ENCODE results near the gene ADAM15.

The ADAM15 gene

GRCh38 chr1:155050560-155051341, at the start of gene ADAM15 (continued):
- TF ChIP-seq ZBTB21 (tag by site-specific recombination; IDR thresholded peaks at IDR 0.05) (peak; percentile 9; the same call in 1 of the 2 replicates), ZBTB1 (tag by site-specific recombination; IDR thresholded peaks at IDR 0.05) (0 out of 2 replicates have a peak, but pooled peaks have one; percentile 5), AEBP2 (tag by site-specific recombination; IDR thresholded peaks at IDR 0.05; ENCODE audit: borderline replicate concordance) (no peak), ZBTB10 (tag by site-specific recombination; IDR thresholded peaks at IDR 0.05) (peak; percentile 82; the same call in 1 of the 2 replicates), ZNF664 (tag by site-specific recombination; IDR thresholded peaks at IDR 0.05) (no peak), ZNF623 (tag by site-specific recombination; IDR thresholded peaks at IDR 0.05) (no peak), ZNF24 (tag by site-specific recombination; IDR thresholded peaks at IDR 0.05) (peak; percentile 42; the same call in 1 of the 2 replicates), ZNF18 (tag by site-specific recombination; IDR thresholded peaks at IDR 0.05) (no peak), ZNF514 (tag by site-specific recombination; IDR thresholded peaks at IDR 0.05) (no peak)

- TF ChIP-seq ZNF335 (tag by site-specific recombination; conservative IDR thresholded peaks at IDR 0.05) = peak; percentile 28; the same call in 1 of the 2 replicates
- TF ChIP-seq ZNF157 (tag by site-specific recombination; IDR thresholded peaks at IDR 0.05) = no peak
- TF ChIP-seq ZNF311 (tag by site-specific recombination; IDR thresholded peaks at IDR 0.05; ENCODE audit: borderline replicate concordance) = no peak
- peak; percentile 4; the same call in 1 of the 2 replicates for TF ChIP-seq SCRT1 (tag by site-specific recombination; IDR thresholded peaks at IDR 0.05; ENCODE audit: borderline replicate concordance)
- peak; percentile 51 for TF ChIP-seq ZBTB20 (tag by site-specific recombination; IDR thresholded peaks at IDR 0.05)
- peak; percentile 12 for TF ChIP-seq ZBTB26 (tag by site-specific recombination; optimal IDR thresholded peaks at IDR 0.05)
- Histone ChIP-seq H3K4me3 (ENCODE audit: low read depth, low read length) (peak overlapping the region; percentile 50), H3K9me3 (ENCODE audit: control insufficient read depth, insufficient read depth, low read depth, low read length) (no peaks in the 10 kb centered on the region), H3K36me3 (ENCODE audit: control insufficient read depth in 2 of 2, insufficient read depth in 1 of 2, low read length in 2 of 2) (no peaks in the 10 kb centered on the region), H3K27ac (ENCODE audit: extremely low read depth, low read depth, low read length) (peak overlapping the region; percentile 83; the same call in 1 of the 2 replicates), H3K4me1 (ENCODE audit: control insufficient read depth, insufficient read depth, low read length) (peaks cover 13% of the 10 kb centered on the region)
- CTCF ChIA-PET = interaction anchor here (0.5 to 3.0 kb wide), 6 partner anchors 15 to 572 kb away, joined by 3 to 12 read pairs (median 4); no protein-coding TSS in a partner anchor
- POLR2A ChIA-PET = interaction anchor here (0.5 to 2.2 kb wide), 8 partner anchors 10 to 192 kb away, joined by 3 to 14 read pairs (median 4); partner anchors contain the start of genes CKS1B, FLAD1 and PYGO2
These were observed 49.8 kb upstream of the ADAM15 start for GRCh38 chr1:155001425-155001674.

All from HEK293 (cell line).